GM21515 (cell line): ENCODE results near the gene TARBP1.
A peak's percentile ranks its signal among the peaks of the same experiment; 100 is the strongest.
"Not testable (repeated sequence)": the region's sequence is repeated elsewhere in the genome, so short reads cannot be mapped to it uniquely, and the experiment has no call there.

Source experiments
- ATAC-seq: cut with Tn5 transposase; IDR thresholded peaks from one replicate; pipeline ENCODE4 v1.9.1; 2021; ENCODE audit not compliant: unreplicated experiment

Gene TARBP1

DNA sequence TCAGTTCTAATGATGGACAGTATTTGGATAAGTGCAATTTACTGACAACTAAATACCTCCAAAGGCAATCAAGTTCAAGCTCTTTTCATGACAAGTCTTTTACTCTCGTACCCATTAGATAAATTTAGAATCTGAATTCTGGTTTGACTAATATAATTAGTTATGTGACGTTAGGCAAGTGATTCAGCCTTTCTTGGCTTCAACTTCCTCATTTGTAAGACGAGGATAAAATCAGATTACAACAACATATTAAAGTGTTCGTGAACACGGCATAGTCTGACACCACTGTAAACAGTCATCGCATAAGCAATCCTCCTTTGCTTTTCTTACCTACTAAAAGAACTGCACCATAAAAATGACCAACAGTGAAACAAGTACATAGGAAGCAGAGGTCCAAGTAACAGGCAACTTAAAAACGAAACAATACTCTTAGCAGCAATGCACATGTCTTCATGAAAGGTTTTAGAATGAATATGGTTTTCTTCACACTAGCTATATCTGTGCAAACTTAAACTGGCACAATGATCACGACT, 80.1 kb downstream of the TARBP1 start:
- peak; percentile 47 for ATAC-seq

DNA sequence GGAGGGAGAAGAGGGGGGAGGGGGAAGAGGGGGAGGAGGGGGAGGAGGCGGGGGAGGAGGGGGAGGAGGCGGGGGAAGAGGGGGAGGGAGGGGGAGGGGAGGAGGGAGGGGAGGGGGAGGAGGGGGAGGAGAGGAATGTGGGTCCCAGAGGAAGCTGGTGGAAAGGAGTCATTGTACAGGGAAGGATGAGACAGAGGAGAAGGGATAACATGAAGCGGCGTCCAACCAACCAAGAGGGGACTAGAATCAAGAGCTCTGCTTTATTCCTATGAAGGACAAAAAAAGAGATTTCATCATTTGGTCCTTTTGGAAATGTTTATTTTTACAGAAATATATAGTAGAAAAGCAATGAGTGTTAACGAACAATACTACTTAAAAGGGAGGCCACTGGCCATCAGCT, 81.2 kb downstream of the TARBP1 start:
- no peak for ATAC-seq

DNA sequence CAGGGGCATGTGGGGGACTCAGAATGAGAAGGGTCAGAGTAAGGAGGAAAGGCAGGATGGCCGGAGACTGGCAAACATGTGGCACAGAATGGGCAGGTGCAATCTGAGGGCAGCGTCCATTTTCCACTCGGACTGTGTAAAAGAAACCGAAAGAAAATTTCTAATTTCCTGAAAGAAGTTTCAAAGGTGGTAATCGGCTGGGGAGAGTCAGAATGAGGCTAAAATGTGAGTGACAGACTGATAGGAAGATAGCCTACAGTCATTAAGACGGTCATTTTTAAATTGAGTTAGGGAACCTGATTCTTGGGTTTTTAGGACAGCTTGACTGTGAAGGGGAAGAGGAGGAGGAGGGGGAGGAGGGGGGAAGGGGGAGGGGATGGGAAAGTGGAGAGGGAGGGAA, 82.1 kb downstream of the TARBP1 start:
- no peak for ATAC-seq

DNA sequence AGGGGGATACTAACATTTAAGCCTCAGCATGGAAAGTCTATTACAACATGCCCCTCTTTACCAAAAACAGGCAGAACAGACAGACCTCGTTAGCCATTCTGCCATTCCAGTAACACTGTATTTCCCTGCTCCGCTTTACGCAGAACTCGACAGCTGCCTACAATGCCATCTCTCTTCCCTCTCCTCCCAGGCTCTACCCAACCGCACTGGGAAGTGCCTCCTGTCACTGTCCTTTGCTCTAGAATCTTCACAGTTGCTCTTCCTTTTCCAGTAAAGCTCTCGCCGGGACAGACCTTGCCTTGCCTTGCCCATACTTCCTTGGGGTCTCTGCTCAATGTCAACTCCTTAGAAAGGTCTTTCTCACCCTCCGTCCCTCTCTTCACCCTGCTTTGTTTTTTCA, 82.9 kb downstream of the TARBP1 start:
- no peak for ATAC-seq

DNA sequence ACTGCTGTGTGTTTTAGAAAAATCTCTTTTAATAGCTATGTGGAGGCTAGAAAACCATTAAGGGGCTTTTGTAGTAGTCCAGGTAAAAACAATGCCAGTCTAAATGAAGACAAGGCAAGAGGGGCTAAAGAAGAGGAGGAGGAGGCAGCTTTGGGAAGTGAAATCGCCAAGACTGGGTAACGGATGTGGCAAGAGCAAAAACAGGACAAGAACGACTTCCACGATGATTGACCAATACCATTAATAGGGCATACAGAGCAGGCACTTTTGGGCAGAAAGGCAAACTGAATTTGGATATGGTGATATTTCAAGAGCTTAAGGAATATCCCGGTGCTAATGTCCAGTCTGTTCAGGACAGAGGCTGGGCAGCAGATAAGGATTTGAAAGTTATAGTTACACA, 83.7 kb downstream of the TARBP1 start:
- no peak for ATAC-seq

DNA sequence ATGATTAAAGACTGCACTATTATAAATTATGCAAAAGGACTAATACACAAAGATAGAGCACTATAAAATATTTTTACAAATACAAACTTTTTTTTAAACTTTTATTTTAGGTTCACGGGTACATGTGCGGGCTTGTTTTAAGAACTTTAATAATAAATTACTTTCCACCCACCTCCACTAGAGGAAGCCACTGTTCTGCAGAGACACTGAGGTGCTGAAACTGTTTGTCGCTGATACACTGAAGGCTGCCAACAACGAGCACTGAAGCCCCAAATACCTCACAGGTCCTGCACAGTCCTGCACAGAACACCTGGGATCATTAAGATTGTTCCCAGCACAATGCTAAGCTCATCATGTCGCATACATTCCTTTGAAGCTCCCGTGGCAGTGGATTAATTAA, 85.8 kb downstream of the TARBP1 start:
- ATAC-seq: no peak

DNA sequence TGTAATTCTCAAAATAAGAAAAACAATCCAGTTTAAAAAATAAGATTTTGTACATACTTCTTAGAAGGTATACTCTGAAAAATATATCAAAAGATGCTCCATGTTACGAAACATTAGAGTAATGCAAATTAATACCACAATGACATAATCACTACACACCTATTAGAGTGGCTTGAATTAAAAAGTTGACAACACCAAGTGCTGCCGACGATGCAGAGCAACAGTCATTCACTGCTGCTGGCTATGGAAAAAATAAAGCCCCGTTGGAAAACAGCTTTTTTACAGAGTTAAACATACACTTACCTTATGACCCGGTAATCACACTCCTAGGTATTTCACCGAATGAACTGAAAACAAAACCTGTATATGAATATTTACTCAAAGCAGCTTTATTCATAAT, 90.9 kb downstream of the TARBP1 start:
- no peak for ATAC-seq

DNA sequence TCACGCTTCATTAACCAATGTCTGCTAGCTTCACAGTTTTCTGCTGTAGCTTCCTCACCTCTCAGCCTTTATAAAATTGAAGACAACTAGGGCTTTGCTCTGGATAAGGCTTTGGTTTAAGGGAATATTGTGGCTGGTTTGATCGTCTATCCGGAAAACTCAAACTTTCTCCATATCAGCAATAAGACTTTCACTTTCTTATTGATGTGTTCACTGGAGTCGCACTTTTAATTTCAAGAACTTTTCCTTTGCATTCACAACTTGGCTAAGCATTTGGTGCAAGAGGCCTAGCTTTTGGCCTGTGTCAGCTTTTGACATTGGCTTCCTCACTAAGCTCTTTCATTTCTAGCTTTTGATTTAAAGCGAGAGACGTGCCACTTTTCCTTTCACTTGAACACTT, 92.9 kb downstream of the TARBP1 start:
- ATAC-seq: no peak

DNA sequence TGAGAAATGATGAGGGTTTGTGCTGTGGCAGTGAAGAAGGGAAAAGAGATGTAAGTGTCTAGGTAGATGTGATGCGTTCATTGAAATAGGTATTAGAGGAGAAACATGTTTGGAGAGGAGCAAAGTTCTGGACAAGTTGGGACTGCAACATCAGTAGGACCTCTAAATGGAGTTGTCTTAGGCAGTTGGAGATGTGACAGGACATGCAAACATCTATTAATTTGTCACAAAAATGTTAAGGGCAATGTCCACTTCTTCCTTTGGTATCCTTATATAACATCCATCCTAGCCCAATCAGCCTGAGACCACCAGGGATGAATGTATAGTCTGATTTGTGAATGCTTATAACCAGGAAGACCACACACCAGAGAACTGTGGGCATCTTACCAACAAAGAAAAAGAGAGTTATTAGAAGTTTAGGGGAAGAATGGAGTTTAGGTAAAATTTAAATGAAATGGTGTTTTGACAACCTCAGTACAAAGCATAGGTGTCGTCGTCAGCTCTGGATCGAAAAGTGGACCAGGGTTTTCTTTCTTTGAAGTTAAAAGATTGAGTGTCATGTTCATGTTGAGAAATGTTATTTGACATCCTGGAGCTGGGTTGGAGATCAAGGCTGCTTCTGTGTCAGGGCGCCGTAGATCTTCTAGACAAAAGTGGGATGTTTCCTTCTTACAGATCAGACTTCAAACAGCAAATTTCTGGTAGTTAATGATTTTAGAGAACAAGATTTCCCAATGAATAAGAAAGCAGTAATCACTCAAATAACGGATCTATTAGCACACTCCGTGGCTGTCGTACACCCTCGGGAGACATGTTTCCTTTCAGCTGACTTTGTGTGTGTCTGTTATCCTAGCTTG, 97.1 kb downstream of the TARBP1 start:
- no peak for ATAC-seq

DNA sequence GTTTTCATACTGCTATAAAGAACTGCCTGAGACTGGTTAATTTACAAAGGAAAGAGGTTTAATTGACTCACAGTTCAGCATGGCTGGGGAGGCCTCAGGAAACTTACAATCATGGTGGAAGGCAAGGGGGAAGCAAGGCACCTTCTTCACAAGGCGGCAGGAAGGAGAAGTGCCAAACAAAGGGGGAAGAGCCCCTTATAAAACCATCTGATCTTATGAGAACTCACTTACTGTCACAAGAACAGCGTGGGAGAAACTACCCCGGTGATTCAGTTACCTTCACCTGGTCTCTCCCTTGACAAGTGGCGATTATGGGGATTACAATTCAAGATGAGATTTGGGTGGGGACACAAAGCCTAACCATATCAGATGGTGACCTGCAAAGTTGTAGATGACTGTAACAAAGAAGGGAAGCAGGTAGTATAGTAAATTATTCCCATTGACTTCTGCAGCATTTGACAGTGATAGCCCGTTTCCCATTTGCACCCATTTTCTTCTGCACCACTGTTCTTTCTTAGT, 99.3 kb downstream of the TARBP1 start:
- not testable (repeated sequence) for ATAC-seq

DNA sequence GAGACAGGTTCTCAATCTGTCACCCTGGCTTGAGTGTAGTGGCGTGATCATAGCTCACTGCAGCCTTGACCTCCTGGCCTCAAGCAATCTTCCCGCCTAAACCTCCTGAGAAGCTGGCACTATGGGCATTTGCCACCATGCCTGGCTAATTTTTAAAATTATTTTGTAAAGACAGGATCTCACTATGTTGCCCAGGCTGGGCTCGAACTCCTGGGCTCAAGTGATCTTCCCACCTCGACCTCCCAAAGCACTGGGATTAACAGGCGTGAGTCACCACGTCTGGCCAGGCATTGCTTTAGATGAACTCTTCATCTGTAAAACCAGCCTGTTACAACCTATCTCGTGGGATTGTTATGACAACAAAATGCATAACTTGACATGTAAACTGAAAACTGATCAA, 103.3 kb downstream of the TARBP1 start:
- ATAC-seq: no peak

DNA sequence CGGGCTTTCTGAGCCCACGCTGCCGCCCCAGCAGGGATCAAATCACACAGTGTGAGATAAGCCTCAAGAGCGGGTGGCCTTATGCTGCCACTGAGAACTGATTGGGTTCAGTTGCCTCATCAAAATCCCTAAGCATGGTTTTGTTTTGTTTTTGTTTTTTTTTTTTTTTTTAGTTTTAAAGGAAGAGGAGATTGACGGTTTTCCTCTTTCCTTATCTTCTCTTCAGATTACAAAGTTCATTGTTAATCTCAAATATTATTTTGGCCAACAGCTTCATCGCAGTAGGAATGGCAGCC, 105.1 kb downstream of the TARBP1 start:
- ATAC-seq: peak; percentile 21

DNA sequence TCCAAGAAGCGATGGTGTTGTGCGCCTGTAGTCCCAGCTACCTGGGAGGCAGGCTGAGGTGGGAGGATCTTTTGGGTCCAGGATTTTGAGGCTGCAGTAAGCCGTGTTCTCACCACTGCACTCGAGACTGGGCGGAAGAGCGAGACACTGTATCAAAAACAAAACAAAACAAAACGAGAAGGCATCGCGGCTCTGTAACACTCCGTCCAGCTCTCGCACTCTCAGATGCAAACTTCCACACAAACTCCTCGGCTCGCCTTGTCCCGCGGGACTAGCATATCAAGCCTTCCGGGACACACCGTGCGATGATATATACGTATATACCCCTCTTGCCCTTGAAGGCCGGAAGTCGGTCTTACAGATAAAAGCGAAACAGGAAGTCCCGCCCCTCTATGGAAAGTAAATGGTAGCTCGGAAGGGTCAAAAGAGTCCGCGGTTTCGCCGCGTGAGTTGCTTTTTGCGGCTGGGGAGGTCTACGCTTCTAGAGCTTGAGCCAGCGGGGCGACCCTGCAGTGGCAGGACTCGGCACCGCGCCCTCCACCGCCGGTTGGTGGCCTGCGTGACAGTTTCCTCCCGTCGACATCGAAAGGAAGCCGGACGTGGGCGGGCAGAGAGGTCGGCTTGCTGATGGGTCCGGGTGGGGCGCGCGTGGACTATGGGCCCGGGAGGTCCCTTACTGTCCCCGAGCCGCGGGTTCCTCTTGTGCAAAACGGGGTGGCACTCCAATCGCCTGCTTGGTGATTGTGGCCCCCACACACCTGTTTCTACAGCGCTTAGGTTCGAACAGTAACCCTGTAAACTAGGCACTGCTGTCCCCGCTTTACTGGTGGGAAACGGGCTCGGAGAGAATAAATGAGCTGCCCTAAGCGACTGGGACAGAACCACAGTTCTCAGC, 105.7 kb downstream of the TARBP1 start, which contains the start of gene COA6:
Gene COA6 (plus strand): TSS at position 393 of the 895 bp plus-strand sequence. CDS start 11 bp downstream, at position 404.
- peak; percentile 93 for ATAC-seq

DNA sequence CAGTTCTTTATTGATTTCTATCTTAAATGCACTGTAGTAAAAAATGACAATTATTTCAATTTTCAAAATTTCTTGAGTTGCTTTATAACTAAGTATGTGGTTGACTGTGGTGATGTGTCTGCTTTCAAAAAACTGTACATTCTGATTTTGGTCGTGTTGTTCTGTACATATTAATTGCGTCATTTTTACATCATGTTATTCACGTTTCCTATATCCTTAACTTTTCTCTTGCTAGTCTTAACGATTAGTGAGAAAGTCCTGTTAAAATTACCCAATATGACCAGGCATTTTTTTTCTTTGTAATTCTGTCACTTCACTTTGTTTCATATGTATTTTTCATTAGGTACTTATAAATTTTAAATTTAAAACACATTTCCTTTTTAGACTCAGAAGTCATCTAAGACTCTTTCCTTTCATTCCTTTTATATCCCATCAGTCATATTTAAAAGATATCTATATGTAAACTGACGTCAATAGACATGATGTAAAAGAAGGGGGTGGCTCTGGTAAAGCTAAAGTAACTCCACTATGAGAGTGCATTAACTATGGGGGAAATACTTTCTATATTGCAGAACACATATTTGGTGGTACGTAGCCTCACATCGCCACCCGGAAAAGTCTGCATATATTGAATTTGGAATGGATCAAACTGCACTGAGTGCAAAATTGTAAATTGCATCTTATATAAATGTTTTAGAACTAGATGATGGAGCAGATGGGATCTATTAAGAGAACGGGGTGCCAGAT, 106.8 kb downstream of the TARBP1 start:
- no peak for ATAC-seq

DNA sequence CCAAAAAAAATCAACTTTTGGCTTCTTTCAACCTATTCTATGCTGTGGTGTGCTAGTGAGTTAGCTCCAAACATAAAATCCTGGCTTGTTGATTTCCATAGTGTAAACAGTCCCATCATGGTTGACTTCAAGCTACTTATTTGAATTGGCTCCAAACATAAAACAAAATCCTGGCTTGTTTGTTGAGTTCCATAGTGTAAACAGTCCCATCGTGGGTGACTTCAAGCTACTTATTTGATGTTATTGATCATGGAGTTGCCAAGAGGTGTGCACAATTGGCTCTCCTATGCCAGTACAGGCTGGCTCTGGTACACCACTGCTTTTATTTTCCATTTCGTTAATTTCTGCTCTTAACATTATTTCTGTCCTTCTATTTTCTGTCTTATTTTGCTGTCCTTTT, 107.6 kb downstream of the TARBP1 start:
- no peak for ATAC-seq

DNA sequence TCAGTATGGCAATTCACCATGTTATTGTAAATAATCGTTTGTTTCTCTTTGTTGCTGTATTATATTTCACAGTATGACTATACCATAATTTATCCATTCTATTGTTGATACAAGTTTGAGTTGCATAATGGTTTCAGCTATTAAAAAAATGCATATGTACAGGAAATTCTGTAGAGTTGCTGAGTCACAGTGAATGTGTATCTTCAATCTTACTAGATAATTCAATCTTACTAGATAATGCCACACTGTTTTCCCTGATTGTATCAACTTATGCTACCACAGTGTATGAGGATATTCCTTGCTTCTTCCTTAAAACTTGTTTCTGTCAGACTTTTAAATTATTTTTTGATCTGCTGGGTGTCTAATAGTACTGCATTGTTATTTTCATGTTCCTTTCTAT, 109.2 kb downstream of the TARBP1 start:
- no peak for ATAC-seq

DNA sequence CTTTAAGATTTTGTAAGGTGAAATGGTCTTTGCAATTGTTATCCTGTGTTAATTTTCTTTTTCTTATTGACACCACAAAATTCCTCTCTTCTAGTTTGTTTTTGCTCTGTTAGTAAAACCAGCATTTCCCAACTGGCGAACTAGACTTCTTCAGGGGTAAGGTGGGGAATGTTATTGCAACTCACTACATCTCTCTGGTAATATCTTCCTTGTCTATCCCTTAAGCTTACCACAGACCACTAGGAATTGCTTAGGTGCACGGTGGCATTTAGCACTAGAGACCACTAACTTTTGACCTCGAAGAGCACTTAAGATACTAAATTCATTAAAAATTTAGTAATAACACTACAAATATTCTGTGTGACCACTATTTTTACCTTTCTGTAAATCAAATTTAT, 109.9 kb downstream of the TARBP1 start:
- no peak for ATAC-seq

DNA sequence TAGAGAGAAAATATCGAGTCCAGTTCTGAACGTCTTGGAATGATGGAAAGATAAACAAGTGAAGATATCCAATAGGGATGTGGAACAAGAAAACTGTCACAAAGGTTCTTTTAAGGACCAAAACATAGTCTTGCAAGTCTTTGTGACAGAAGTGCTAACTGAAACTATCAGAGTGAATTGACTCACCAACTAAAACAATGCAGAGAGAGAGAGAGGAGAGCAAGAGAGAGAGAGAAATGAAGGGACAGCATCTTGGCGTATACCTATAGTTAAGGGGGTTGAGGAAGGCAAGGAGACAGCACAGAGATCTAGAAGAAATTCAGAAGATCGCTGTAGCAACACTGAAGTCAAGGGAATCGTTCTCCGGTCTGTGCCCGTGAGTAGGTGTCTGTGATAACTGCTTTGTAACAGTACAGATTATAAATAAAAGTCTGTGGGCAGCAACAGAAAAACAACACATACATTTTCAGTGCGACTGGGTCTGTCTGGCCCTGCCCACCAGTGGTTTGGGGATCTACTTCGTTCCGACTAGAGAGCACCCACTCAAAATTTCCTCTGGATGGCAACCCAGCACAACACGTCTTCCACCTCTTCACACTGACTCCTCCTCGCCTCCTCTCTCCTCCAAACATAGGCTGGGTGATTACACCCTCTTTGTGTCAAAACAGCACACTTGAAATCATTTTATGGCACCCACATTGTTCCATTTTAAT, 110.5 kb downstream of the TARBP1 start:
- ATAC-seq: no peak

DNA sequence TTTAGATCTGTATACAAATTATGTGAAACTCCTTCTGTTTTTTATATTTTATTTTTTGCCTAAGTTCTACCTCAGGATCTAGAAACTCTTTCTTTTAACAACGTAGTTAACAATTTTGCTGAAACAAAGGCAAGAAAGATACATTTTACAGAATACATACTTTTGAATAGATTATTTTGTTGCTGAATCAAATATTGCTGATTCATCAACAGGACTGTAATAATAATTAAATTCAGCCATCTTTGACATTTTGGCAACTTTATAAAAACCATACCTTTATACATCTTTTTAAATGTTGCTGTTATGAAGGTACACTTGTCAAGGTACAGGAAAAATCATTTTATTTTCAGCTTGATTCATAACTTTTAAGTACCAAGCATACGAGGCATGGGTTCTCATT, 116.4 kb downstream of the TARBP1 start:
- ATAC-seq: no peak

DNA sequence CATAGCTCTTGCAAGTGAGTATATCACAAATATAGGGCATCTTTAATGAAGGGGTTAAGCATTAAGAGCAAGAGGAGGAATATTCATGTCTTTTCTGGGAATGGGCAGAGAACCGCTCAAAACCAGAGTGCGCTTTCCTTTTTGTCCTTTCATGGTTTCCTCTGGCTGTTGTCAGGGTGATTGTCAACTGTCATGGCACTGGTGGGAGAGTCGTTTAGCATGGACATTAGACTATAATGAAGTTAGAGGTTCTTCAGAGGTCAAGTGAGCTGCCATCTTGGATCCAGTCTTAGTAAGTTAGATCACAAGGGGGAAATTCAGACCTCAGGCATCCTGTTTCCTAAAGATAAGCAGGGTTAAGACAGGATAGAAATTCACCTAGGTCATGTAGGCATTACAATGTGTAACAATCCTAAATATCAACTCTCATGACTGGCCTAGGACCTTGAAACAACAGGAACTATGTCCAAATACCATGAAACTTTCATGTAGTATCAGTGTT, 117.8 kb downstream of the TARBP1 start:
- no peak for ATAC-seq
